WTC11 (cell line): ENCODE data around the gene SLC10A7. TPM values are rescaled to one million over a fixed set of nuclear protein-coding genes. Genes with fewer than 3 reads are reported as not detected.

Experiments
- ATAC-seq: fragments of 200-7000 bp; cut with Tn5 transposase; 2 replicates; pipeline ENCODE4 v1.10.0; 2021; ENCODE audit warnings: mild to moderate bottlenecking, moderate library complexity
- CTCF ChIA-PET: fragments of 300-600 bp; sonication (Branson Sonifier 250); formaldehyde crosslinking; loops from one replicate; lab custom pipeline; 2021; ENCODE audit warnings: antibody characterized with exemption; lab: Charles Lee
- POLR2A ChIA-PET: fragments of 350-600 bp; sonication (Branson Sonifier 250); formaldehyde crosslinking; loops from one replicate; lab custom pipeline; 2021; ENCODE audit warnings: antibody characterized with exemption; lab: Charles Lee
- DNase-seq: peaks from one replicate; pipeline ENCODE4 v3.0.0; 2021; ENCODE audit warnings: low spot score
- H3K27ac Mint-ChIP-seq: 2 replicates; pipeline ENCODE4 v1.8.0; 2021; ENCODE audit warnings: mixed read lengths
- H3K27me3 Mint-ChIP-seq: 2 replicates; pipeline ENCODE4 v1.8.0; 2021; ENCODE audit warnings: low read depth, mild to moderate bottlenecking, moderate library complexity, mixed read lengths
- H3K36me3 Mint-ChIP-seq: 2 replicates; pipeline ENCODE4 v1.8.0; 2021; ENCODE audit warnings: mixed read lengths
- H3K4me1 Mint-ChIP-seq: 2 replicates; pipeline ENCODE4 v1.8.0; 2022; ENCODE audit warnings: mixed read lengths
- H3K4me3 Mint-ChIP-seq: 2 replicates; pipeline ENCODE4 v1.8.0; 2021; ENCODE audit warnings: mild to moderate bottlenecking, moderate library complexity, mixed read lengths
- H3K9me3 Mint-ChIP-seq: 2 replicates; pipeline ENCODE4 v1.8.0; 2021; ENCODE audit warnings: mixed read lengths
- ATF3 ChIP-seq: sonication (generic); formaldehyde crosslinking; conservative IDR thresholded peaks from 2 replicates; pipeline ENCODE4 v1.8.1; 2022; ENCODE audit warnings: mild to moderate bottlenecking, missing genetic modification reagents
- KAT7 ChIP-seq: sonication (generic); formaldehyde crosslinking; IDR thresholded peaks from 2 replicates; pipeline ENCODE4 v1.8.1; 2023; ENCODE audit warnings: missing genetic modification reagents, mild to moderate bottlenecking, borderline replicate concordance
- NFATC4 ChIP-seq: fragments of 250-450 bp; sonication (Bioruptor Pico); IDR thresholded peaks from 2 replicates; pipeline ENCODE4 v1.9.0; 2021; ENCODE audit warnings: mild to moderate bottlenecking
- PRDM15 ChIP-seq: sonication (generic); formaldehyde crosslinking; IDR thresholded peaks from 2 replicates; pipeline ENCODE4 v1.8.0; 2022; ENCODE audit warnings: missing genetic modification reagents
- TEAD1 ChIP-seq: sonication (generic); formaldehyde crosslinking; IDR thresholded peaks from 2 replicates; pipeline ENCODE4 v1.8.0; 2022; ENCODE audit warnings: mild to moderate bottlenecking, missing genetic modification reagents
- TP53 ChIP-seq: sonication (generic); formaldehyde crosslinking; IDR thresholded peaks from 2 replicates; pipeline ENCODE4 v1.8.1; 2023; ENCODE audit warnings: mild to moderate bottlenecking, missing genetic modification reagents
- USF1 ChIP-seq: sonication (generic); formaldehyde crosslinking; IDR thresholded peaks from 2 replicates; pipeline ENCODE4 v1.8.0; 2022; ENCODE audit warnings: mild to moderate bottlenecking, missing genetic modification reagents
- ZNF263 ChIP-seq: sonication (generic); formaldehyde crosslinking; IDR thresholded peaks from 2 replicates; pipeline ENCODE4 v1.8.1; 2022; ENCODE audit warnings: low read depth, mild to moderate bottlenecking, moderate library complexity, missing genetic modification reagents
- ZNF281 ChIP-seq: sonication (generic); formaldehyde crosslinking; IDR thresholded peaks from 2 replicates; pipeline ENCODE4 v1.8.0; 2023; ENCODE audit warnings: mild to moderate bottlenecking, missing genetic modification reagents
- ZNF416 ChIP-seq: fragments of 250-450 bp; sonication (Bioruptor Pico); IDR thresholded peaks from 2 replicates; pipeline ENCODE4 v1.9.0; 2021; ENCODE audit warnings: mild to moderate bottlenecking, inconsistent platforms
- ZNF423 ChIP-seq: fragments of 250-450 bp; sonication (Bioruptor Pico); IDR thresholded peaks from 2 replicates; pipeline ENCODE4 v2.1.2; 2022; ENCODE audit warnings: mild to moderate bottlenecking, moderate library complexity
- ZSCAN18 ChIP-seq: fragments of 250-450 bp; sonication (Bioruptor Pico); IDR thresholded peaks from 2 replicates; pipeline ENCODE4 v2.1.2; 2022; ENCODE audit warnings: mild to moderate bottlenecking, moderate library complexity
- total RNA-seq: library from RNA; stranded (reverse); gene quantifications from 3 replicates; pipeline ENCODE4 v1.2.3, GENCODE V29; 2021

SLC10A7 gene
- total RNA-seq, 1 experiment from 2014 or later = 5.0 TPM

GRCh38 chr4:146288193-146288592, 233.5 kb downstream of the SLC10A7 start:
- ATAC-seq = no peak

More at GRCh38 chr4:146288193-146288592, 233.5 kb downstream of the SLC10A7 start:
- no peaks in the 10 kb centered on the region for H3K36me3 Mint-ChIP-seq
- no peak for DNase-seq
- ChIA-PET CTCF (no interaction called here), POLR2A (no interaction called here)
- H3K4me1 Mint-ChIP-seq = peaks cover 2% of the 10 kb centered on the region
- H3K27me3 Mint-ChIP-seq = no peaks in the 10 kb centered on the region
- no peak overlapping the region for H3K4me3 Mint-ChIP-seq
- TF ChIP-seq ATF3 (no peak), TP53 (CRISPR knock-in tag) (no peak), ZNF263 (CRISPR knock-in tag) (no peak), ZNF281 (CRISPR knock-in tag) (no peak), TEAD1 (CRISPR knock-in tag) (no peak), ZSCAN18 (CRISPR knock-in tag) (no peak), ZNF423 (no peak), PRDM15 (no peak), ZNF416 (CRISPR knock-in tag) (no peak), NFATC4 (CRISPR knock-in tag) (no peak), KAT7 (CRISPR knock-in tag) (no peak), USF1 (no peak)
- TF ChIP-seq, all 79 proteins: peak for 0
- Mint-ChIP-seq H3K27ac (no peak overlapping the region), H3K9me3 (no peaks in the 10 kb centered on the region)
